Measurements from ENCODE around the gene CENPP. TPM values are rescaled to one million over a fixed set of nuclear protein-coding genes. Genes with fewer than 3 reads are reported as not detected.

The CENPP gene
- total RNA-seq, 1 experiment from 2014 or later, result 8.3 TPM

GRCh38 chr9:92669527-92669889 lies 343.8 kb downstream of the CENPP start:
- Histone ChIP-seq H3K4me1 (ENCODE audit: insufficient read depth, low read length) (peaks cover 17% of the 10 kb centered on the region), H3K27ac (ENCODE audit: low read length) (peak overlapping the region; percentile 57), H3K4me3 (ENCODE audit: low read length) (peak overlapping the region; percentile 95), H3K27me3 (ENCODE audit: low read length) (no peaks in the 10 kb centered on the region), H3F3A (ENCODE audit: low read length, unreplicated experiment) (no peaks in the 10 kb centered on the region), H3K36me3 (ENCODE audit: low read depth, low read length) (no peaks in the 10 kb centered on the region), H2AFZ (ENCODE audit: low read length) (peak overlapping the region; percentile 49), H3K79me2 (ENCODE audit: low read length) (peaks cover 62% of the 10 kb centered on the region), H3K4me2 (ENCODE audit: low read length) (peak overlapping the region; percentile 96), H3K9me3 (ENCODE audit: low read length) (no peaks in the 10 kb centered on the region), H3K9me2 (replicated peaks; ENCODE audit: low read length) (no peaks in the 10 kb centered on the region), H4K20me1 (ENCODE audit: low read length) (no peaks in the 10 kb centered on the region), H3K9ac (ENCODE audit: low read length) (peak overlapping the region; percentile 85)
- TF ChIP-seq EZH2phosphoT487 (IDR thresholded peaks at IDR 0.05; ENCODE audit: borderline replicate concordance, low read length), result no peak
- TF ChIP-seq CTCF (conservative IDR thresholded peaks at IDR 0.05; ENCODE audit: low read depth, low read length), result no peak
- TF ChIP-seq EZH2 (IDR thresholded peaks at IDR 0.05; ENCODE audit: low read length, unreplicated experiment), result no peak
- peak; percentile 39 for ATAC-seq
- DNase-seq, result no peak
- ChIA-PET CTCF (interaction anchor here (0.6 kb wide), 1 partner anchor 183 kb away, joined by 3 read pairs; no protein-coding TSS in a partner anchor), POLR2A (ENCODE audit: unreplicated experiment) (interaction anchor here (0.6 to 1.0 kb wide), 2 partner anchors 344 to 507 kb away, joined by 3 to 4 read pairs; partner anchors contain the start of genes CENPP and NOL8)
- BruUV-seq (replicated peaks), result no TSS peak
- intact Hi-C loops (cut with micrococcal nuclease), result no loop called here

Small RNA genes lying within 50 kb of the gene (microRNA-seq; reads per million reads assigned to microRNA genes)
- 0.75 reads per million for gene MIR3651 (ENCODE audit: unreplicated experiment)
- gene MIR4670 (ENCODE audit: unreplicated experiment), result not detected

Other genes with a start within 250 kb of the CENPP start
- 53.3 and 63.3 TPM in 2 replicates for gene SPTLC1, start 210.5 kb upstream of the CENPP start, total RNA-seq (2014; rRNA removed)
- gene IARS1, start 32.3 kb upstream of the CENPP start, total RNA-seq (2014; rRNA removed), result 128 and 148 TPM in 2 replicates
- gene NOL8, start 603 bp upstream of the CENPP start, total RNA-seq (2014; rRNA removed), result 21.0 and 22.5 TPM in 2 replicates
- not detected in 2 replicates for gene OGN, start 78.6 kb downstream of the CENPP start, total RNA-seq (2014; rRNA removed)
- not detected in 2 replicates for gene OMD, start 98.5 kb downstream of the CENPP start, total RNA-seq (2014; rRNA removed)
- not detected in 2 replicates for gene ASPN, start 156.6 kb downstream of the CENPP start, total RNA-seq (2014; rRNA removed)
- gene ECM2, start 210.0 kb downstream of the CENPP start, total RNA-seq (2014; rRNA removed), result 0.29 TPM in 1 of 2 replicates, not detected in the other

All from PC-3 (cell line).